GM19438 (cell line): Measurements from ENCODE around the gene TARM1.
A peak's percentile ranks its signal among the peaks of the same experiment; 100 is the strongest.

Experiments
- ATAC-seq: cut with Tn5 transposase; IDR thresholded peaks from one replicate; pipeline ENCODE4 v1.9.1; 2021; ENCODE audit warnings: low read depth; ENCODE audit not compliant: unreplicated experiment

TARM1 gene

GRCh38 chr19:54081032-54081431 lies at the start of gene TARM1:
TARM1 (minus strand) TSS chr19:54081365; CDS start chr19:54081340, 25 bp downstream.
- ATAC-seq, result no peak

- no peak for ATAC-seq
Observed at GRCh38 chr19:54129617-54129996, 48.4 kb upstream of the TARM1 start.

- no peak for ATAC-seq
Observed at GRCh38 chr19:54128796-54129616, 47.8 kb upstream of the TARM1 start.

DNA sequence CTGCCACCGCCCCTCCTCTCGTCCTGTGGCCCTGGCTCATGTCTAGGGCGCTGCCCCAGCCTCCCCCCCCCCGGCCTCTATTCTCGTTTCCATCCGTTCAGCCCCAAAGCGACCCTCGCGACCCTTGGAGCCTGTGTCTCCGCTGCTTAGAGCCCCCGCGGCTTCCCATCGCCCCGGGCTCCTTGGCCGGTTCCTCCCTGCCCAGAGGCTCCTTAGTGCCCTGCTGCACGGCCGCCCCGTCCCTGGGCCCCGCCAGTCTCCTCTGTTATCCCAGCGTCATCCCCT lies 47.2 kb upstream of the TARM1 start:
- ATAC-seq, result no peak

GRCh38 chr19:54127688-54128440 lies 46.7 kb upstream of the TARM1 start:
- ATAC-seq, result no peak

- ATAC-seq, result no peak
Observed at GRCh38 chr19:54125713-54126112, 44.5 kb upstream of the TARM1 start.

GRCh38 chr19:54124393-54124792 lies 43.2 kb upstream of the TARM1 start:
- no peak for ATAC-seq

DNA sequence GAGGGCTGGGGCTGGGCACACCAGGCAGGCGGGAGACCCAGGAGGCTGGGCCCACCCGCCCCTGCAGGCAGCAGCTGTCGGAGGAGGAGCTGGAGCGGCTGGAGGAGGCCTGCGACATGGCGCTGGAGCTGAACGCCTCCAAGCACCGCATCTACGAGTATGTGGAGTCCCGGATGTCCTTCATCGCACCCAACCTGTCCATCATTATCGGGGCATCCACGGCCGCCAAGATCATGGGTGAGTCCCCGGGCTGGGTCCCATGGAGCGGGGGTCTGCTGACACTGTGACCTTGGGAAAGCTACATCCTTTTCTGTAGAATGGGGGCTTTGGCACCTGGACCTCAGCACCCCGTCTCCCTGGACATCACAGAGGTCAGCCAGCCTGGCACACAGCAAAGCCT lies 42.5 kb upstream of the TARM1 start:
- no peak for ATAC-seq

GRCh38 chr19:54121259-54121658 lies 40.1 kb upstream of the TARM1 start:
- ATAC-seq, result no peak

DNA sequence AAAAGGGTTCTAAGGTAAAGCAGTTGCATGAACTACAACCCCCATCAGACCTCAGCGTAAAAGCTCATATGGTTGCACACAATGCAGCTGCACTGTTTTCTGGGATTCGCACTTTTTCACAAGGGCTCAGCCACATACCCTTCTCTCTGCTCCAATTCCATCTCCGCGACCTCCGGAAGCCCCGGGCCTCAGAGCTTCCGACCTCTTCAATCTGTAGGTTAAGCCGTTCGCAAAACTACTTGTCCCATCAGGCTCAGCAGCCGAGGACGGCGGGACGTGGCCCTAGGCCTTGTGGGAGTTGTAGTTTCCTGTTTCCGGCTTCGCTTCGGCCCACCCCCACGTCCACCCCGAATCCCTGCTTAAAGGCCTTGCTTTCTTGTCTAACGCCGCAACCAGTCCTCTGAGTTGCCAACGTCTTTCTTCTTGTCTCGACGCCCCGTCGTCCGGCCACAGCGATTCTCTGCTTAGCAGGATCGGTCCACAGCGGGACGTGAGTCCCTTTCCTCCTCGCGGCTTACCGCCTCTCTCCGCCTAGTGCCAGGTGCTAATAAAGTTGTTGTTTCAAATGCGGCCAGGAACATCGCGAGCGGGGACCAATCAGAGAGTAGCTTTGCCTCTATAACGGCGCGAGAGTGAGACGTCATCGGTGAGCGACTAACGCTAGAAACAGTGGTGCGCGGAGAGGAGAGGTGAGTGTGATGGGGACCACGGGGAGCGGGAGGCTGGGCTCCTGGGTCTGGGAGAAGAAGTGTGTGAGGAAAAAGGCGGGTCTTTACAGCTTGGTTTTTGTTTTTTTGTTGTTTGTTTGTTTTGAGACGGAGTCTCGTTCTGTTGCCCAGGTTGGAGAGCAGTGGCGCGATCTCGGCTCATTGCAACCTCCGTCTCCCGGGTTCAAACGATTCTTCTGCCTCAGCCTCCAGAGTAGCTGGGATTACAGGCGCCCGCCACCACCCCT lies 34.2 kb upstream of the TARM1 start, which contains the start of the genes PRPF31 and TFPT:
TSS of gene PRPF31 (plus strand) at position 646 of the 955 bp plus-strand sequence. CDS start 2,525 bp downstream, outside the sequence.
TSS of gene TFPT (minus strand) at position 549 of the 955 bp plus-strand sequence. CDS start at position 161, 388 bp downstream.
- peak; percentile 80 for ATAC-seq

DNA sequence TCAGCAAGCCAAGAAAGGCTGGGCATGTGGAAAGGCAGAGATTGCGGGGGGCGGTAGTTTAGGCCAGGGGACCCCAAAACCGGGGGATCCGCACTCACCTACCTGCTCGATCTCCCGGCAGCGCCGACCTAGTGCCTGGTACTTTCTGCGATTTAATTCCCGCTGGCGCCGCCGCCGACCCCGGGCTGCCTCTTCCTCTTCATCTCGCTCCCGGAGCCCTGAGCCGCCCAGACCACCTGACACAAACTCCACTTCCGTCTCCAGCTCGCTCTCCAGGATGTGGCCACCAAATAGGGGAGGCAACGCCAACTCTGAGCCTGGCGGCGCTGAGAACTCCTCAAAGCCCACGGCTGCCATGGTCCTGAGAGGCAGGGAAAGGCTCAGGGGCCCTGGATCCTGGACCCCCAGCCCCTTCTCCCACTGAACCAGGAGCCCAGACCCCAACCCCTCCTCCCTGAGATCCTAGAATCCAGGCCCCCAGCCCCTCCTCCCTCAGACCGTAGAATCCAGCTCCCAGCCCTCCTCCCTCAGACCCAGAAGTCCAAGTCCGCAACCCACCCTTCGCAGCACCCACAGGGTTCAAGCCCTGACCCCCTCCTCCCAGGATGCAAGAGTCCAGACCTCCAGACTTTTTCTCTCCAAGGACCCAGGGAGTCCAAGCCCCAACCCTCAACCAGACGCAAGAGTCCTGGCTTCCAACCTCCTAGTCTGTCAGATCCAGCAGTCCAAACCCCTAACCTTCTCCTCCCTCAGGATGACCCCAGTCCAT lies 33.4 kb upstream of the TARM1 start:
- no peak for ATAC-seq

GRCh38 chr19:54109651-54110050 lies 28.5 kb upstream of the TARM1 start:
- ATAC-seq, result no peak

- ATAC-seq, result no peak
Observed at GRCh38 chr19:54108496-54108895, 27.3 kb upstream of the TARM1 start.

DNA sequence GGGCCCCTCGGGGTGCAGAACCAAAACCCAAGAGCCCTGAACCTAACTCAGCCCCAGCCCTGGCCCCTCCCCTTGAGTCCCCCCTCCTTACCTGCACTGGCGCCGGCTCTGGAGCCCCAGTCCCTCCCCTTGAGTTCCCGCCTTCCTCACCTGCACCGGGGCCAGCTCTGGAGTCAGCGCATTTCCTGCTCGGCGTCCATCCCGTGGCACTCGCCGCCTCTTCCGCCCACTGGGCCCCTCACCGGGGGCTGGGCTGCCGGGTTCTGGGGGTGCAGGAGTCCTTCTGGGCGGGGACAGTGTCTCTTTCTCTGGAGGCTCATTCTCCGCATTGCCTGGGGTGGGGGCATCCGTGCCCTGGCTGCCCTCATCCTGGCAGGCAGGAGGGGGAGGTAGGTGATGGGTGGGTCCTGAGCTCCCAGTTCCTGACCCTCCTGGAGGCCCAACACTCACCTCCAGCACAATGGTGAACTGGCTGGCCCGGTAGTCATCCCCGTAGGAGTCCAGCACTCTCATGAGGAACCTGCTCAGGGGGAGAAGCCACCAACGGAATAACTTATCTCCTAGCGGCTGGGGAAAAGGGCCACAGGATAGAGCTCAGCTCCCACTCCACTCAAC lies 26.8 kb upstream of the TARM1 start:
- ATAC-seq, result no peak

- ATAC-seq, result no peak
Observed at GRCh38 chr19:54106716-54107115, 25.6 kb upstream of the TARM1 start.

DNA sequence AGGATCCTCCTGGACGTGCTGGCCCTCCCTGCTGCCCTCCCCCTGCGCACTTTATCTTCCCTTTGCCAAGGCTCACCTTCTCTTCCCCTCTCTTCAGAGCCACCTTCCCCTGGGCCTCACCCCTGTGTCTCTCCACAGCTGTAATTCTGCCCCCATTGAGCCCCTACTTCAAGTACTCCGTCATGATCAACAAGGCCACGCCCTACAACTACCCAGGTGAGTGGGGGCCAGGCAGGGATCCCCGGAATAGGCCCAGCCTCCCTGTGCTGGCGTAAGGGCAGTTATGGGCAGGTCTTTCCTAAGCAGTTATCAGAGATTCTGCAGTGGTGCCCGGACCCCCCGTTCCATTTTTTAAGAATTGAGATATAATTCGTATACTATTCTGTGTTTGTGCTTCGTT lies 24.6 kb upstream of the TARM1 start:
- no peak for ATAC-seq

DNA sequence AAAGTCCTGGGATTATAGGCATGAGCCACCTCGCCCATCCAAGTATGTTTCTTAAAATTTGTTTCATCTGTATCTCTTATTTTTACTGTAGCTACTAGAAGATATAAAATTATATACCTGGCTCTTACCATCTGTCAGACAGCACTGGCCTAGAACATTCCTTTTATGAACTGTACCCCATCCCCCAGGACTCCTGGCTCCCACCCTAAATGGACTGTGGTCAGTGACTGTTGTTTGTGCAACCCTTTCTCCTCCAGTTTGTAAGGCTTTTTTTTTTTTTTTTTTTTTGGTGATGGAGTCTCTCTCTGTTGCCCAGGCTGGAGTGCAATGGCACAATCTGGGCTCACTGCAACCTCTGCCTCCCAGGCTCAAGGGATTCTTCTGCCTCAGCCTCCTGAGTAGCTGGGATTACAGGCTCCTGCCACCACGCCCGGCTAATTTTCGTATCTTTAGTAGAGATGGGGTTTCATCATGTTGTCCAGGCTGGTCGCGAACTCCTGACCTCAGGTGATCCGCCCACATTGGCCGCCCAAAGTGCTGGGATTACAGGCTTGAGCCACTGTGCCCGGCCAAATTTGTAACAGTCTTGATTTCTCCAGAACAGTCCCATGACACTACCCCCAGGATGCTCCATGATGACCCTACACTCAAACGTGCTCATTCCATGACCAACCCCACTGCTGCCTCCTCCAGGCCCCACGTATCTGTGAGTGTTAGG lies 24.0 kb upstream of the TARM1 start:
- ATAC-seq, result no peak

- peak; percentile 81 for ATAC-seq
Observed at GRCh38 chr19:54102421-54103169, 21.4 kb upstream of the TARM1 start, which contains the start of gene NDUFA3. NDUFA3 (plus strand) TSS chr19:54102855; CDS start chr19:54102879, 24 bp downstream.
